Stimulated activated naive B cell treated with anti-CD40 and anti-IgM and Interleukin-4, amounts not matched to agents 10 μg/mL and 1 μg/mL and 100 μg/mL, for 72 hours (primary cell): ENCODE measurements around the gene MUSTN1.

Experiments used
- ATAC-seq, 2 donors: fragments of 150-1000 bp; cut with Tn5 transposase; replicated peaks; 2 replicates each; pipeline ENCODE4 v1.10.0; 2021; ENCODE audit warnings: moderate library complexity in 1 of 2
- DNase-seq: peaks from one replicate; pipeline ENCODE4 v3.0.0; 2021
- H3K27ac Mint-ChIP-seq: one replicate; pipeline ENCODE4 v1.8.0; 2022; ENCODE audit warnings: mild to moderate bottlenecking, mixed read lengths
- H3K27me3 Mint-ChIP-seq, 2 donors: one replicate each; pipeline ENCODE4 v1.8.0; 2022; ENCODE audit warnings: mixed read lengths in 2 of 2
- H3K36me3 Mint-ChIP-seq, 2 donors: one replicate each; pipeline ENCODE4 v1.8.0; 2022; ENCODE audit warnings: mixed read lengths in 2 of 2, mild to moderate bottlenecking in 1 of 2
- H3K4me1 Mint-ChIP-seq, 2 donors: one replicate each; pipeline ENCODE4 v1.8.0; 2022; ENCODE audit warnings: mixed read lengths in 2 of 2, mild to moderate bottlenecking in 1 of 2
- H3K4me3 Mint-ChIP-seq, 2 donors: one replicate each; pipeline ENCODE4 v1.8.0; 2022; ENCODE audit warnings: mild to moderate bottlenecking in 2 of 2, mixed read lengths in 2 of 2, moderate library complexity in 1 of 2
- H3K9me3 Mint-ChIP-seq, 2 donors: one replicate each; pipeline ENCODE4 v1.8.0; 2022; ENCODE audit warnings: mixed read lengths in 2 of 2, mild to moderate bottlenecking in 1 of 2

The MUSTN1 gene

DNA sequence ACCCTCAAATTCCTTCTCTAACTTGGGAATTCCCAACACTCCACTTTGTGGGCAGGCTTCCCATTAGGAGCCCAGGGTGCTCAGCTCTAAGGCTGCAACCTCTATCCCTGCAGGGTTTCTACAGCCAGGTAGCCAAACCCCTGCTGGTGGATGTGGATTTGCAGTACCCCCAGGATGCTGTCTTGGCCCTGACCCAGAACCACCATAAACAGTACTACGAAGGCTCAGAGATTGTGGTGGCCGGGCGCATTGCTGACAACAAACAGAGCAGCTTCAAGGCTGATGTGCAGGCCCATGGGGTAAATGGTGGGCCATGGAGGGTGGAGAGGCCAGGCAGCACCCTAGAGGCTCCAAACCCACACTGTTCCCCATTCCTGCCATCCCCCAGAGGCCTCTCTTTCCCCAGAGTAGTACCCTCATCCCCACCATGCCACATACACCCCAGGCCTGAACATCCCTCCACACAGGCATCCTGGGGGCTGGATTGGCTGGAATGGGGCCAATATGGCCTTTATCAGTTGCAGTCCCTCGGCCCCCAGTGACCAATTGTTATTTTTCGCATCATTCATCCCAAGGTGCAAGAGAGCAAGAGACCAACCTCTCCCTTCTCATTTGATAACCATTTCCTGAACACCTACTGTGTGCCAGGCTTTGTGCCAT, 49.8 kb downstream of the MUSTN1 start:
- no peak overlapping the region for H3K27ac Mint-ChIP-seq
- H3K4me1 Mint-ChIP-seq, result peaks cover 2 to 6% of the 10 kb centered on the region in 2 donors
- ATAC-seq (no peak), DNase-seq (no peak)
- no peaks in the 10 kb centered on the region for H3K9me3 Mint-ChIP-seq
- no peaks in the 10 kb centered on the region for H3K36me3 Mint-ChIP-seq
- H3K4me3 Mint-ChIP-seq, result no peak overlapping the region
- no peaks in the 10 kb centered on the region for H3K27me3 Mint-ChIP-seq

DNA sequence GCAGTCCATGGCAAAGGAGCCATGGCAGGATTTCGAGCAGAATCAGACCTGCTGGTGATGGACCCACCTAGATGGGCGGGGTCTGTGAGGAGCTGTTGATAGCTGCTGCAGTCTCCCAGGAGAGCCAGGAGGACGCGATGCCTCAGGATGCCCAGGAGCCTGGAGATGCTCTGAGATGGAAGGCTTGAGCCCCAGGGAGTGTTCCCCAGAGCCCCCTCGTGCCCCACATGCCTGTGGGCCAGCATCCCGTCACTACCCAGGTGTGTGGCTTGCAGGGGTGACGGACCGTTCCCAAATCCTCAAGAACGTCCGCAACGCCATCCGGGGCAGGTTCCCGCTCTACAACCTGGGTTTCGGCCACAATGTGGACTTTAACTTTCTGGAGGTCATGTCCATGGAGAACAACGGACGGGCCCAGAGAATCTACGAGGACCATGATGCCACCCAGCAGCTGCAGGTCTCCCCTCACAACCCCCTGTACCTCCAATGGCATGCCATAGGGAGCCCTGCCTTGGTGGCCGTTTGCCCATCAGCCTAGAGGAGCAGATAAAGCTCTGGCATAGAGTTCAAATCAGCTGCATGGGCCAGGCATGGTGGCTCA, 50.7 kb downstream of the MUSTN1 start:
- DNase-seq, result no peak
- no peaks in the 10 kb centered on the region for H3K9me3 Mint-ChIP-seq
- ATAC-seq, result no peak
- peaks cover 10 to 16% of the 10 kb centered on the region in 2 donors for H3K4me1 Mint-ChIP-seq
- H3K36me3 Mint-ChIP-seq, result no peaks in the 10 kb centered on the region
- H3K4me3 Mint-ChIP-seq, result no peak overlapping the region
- no peaks in the 10 kb centered on the region for H3K27me3 Mint-ChIP-seq
- H3K27ac Mint-ChIP-seq, result no peak overlapping the region

DNA sequence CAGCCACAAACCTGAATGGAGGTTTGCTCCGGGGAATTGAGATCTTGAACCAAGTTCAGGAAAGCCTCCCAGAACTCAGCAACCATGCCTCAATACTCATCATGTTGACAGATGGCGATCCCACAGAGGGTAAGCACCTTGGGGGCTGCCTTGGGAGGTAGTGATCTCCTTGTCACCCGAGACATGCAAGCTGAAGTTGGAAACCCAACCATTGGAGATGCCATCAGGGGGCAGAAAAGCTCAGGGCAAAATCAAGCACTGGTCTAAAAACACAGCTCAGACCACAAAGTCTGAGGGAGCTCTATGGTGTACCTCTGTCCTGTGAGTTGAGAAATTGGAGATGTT, 51.6 kb downstream of the MUSTN1 start:
- DNase-seq, result no peak
- no peaks in the 10 kb centered on the region for H3K9me3 Mint-ChIP-seq
- no peak overlapping the region for H3K27ac Mint-ChIP-seq
- no peaks in the 10 kb centered on the region for H3K36me3 Mint-ChIP-seq
- H3K4me3 Mint-ChIP-seq, result no peak overlapping the region
- ATAC-seq, result no peak
- H3K4me1 Mint-ChIP-seq, result peaks cover 16 to 23% of the 10 kb centered on the region in 2 donors
- H3K27me3 Mint-ChIP-seq, result no peaks in the 10 kb centered on the region
